NCI-H2107 treated with DMSO at 0.1 percent for 48 hours (cell line): Measurements from ENCODE around the gene NAT14.
A peak's percentile ranks its signal among the peaks of the same experiment; 100 is the strongest.
"Not testable (repeated sequence)": the region's sequence is repeated elsewhere in the genome, so short reads cannot be mapped to it uniquely, and the experiment has no call there.

Experiments used
- DNase-seq: peaks from one replicate; lab custom pipeline; 2025; ENCODE audit not compliant: unreplicated experiment; lab: John Stamatoyannopoulos, UW

NAT14 gene, protein sequence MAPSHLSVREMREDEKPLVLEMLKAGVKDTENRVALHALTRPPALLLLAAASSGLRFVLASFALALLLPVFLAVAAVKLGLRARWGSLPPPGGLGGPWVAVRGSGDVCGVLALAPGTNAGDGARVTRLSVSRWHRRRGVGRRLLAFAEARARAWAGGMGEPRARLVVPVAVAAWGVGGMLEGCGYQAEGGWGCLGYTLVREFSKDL

GRCh38 chr19:55484593-55485438 lies at the start of gene NAT14:
Gene NAT14 (plus strand): TSS chr19:55485188. CDS start chr19:55485709, 521 bp downstream.
- DNase-seq: peak; percentile 50

- no peak for DNase-seq
Measured at GRCh38 chr19:55436847-55437246, 48.1 kb upstream of the NAT14 start.

- DNase-seq: peak; percentile 27
Measured at GRCh38 chr19:55437410-55437809, 47.6 kb upstream of the NAT14 start.

GRCh38 chr19:55439052-55439451 lies 45.9 kb upstream of the NAT14 start:
- no peak for DNase-seq

- DNase-seq: no peak
Measured at GRCh38 chr19:55440411-55441105, 44.4 kb upstream of the NAT14 start.

- DNase-seq: no peak
Measured at GRCh38 chr19:55441319-55441691, 43.7 kb upstream of the NAT14 start.

GRCh38 chr19:55441692-55442321 lies 43.2 kb upstream of the NAT14 start:
- DNase-seq: no peak

- DNase-seq: peak; percentile 24
Measured at GRCh38 chr19:55442372-55442961, 42.5 kb upstream of the NAT14 start.

DNA sequence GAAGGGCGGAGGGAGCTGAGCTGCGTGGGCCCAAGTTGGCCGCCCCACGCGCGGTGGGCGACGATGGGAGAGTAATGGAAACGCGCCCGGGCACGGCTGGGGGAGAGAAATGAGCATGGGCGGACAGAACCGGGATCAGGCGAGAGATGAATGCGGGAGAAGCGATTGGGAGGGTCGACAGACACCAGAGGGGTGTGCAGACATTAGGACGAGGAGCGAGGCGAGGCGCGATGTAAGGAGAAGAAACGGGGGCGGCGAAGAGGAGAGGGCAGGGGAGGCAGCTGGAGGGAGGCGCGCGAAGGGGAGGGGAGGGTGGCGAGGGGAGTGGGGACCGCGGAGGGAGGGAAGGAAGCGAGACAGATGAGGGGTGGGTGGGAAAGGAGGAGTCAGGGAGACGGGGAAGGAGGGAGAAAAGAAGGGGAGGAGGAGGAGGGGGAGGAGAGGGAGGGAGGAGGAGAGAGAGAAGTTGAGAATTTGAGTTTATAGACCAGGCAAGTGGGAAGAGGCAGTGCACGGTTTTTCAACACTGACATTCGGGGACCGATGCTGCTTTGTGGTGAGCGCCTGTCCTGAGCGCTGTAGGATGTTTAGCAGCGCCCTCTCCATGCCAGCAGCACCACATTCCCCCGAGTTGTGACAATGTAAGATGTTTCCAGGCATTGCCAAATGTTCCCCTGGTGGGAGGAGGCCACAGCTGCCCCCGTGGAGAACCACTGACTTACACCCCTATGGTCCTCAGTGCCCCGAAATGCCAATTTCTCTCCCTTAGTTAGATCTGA lies 41.8 kb upstream of the NAT14 start, which contains the start of gene SHISA7:
SHISA7 (minus strand) TSS at position 256 of the 779 bp plus-strand sequence. CDS start 437 bp downstream, outside the sequence.
- no peak for DNase-seq

- DNase-seq: no peak
Measured at GRCh38 chr19:55443824-55444480, 41.0 kb upstream of the NAT14 start.

GRCh38 chr19:55444646-55445045 lies 40.3 kb upstream of the NAT14 start:
- no peak for DNase-seq

DNA sequence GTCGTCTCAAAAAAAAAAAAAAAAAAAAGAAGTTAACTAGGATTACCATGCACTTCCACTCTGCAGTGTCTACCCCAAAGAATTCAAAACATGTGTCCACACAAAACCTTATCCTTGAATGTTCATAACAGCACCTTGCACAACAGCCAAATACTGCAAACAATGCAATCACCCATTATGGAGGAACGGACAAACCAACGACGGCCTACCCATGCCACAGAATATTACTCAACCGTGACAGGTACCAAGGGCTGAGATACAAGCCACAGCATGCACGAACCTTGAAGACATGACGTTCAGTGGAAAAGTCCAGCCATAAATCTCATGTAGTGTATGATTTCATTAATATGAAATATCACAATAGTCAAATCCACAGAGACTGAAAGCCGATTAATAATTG lies 38.9 kb upstream of the NAT14 start:
- peak; percentile 6 for DNase-seq

GRCh38 chr19:55447421-55448174 lies 37.4 kb upstream of the NAT14 start:
- peak; percentile 22 for DNase-seq

DNA sequence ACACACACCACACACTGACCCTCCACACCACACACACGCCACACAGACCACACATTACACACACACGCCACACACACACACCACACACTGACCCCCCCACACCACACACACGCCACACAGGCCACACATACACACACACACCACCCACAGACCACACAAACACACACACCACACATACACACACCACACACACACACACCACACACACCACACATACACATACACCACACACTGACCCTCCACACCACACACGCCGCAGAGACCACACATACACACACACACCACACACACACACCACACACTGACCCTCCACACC lies 36.9 kb upstream of the NAT14 start:
- DNase-seq: not testable (repeated sequence)

- no peak for DNase-seq
Measured at GRCh38 chr19:55449469-55449868, 35.5 kb upstream of the NAT14 start.

GRCh38 chr19:55451163-55451964 lies 33.6 kb upstream of the NAT14 start:
- no peak for DNase-seq

- no peak for DNase-seq
Measured at GRCh38 chr19:55451965-55452748, 32.8 kb upstream of the NAT14 start.
